KBM-7 (cell line): ENCODE results near the gene ABR.
"Not testable (repeated sequence)": the region's sequence is repeated elsewhere in the genome, so short reads cannot be mapped to it uniquely, and the experiment has no call there.

Experiments
- DNase-seq: peaks from one replicate; pipeline ENCODE4 v3.0.0-alpha.2; 2015
- in situ Hi-C: fragments of 300-500 bp; cut with MboI; formaldehyde crosslinking; loops from 2 replicates; pipeline ENCODE4 v1.14.3; 2020; ENCODE audit warnings: low sequenced_read_pairs, low pct_unique_long_range_greater_than_20kb, mixed read lengths

Gene ABR

DNA sequence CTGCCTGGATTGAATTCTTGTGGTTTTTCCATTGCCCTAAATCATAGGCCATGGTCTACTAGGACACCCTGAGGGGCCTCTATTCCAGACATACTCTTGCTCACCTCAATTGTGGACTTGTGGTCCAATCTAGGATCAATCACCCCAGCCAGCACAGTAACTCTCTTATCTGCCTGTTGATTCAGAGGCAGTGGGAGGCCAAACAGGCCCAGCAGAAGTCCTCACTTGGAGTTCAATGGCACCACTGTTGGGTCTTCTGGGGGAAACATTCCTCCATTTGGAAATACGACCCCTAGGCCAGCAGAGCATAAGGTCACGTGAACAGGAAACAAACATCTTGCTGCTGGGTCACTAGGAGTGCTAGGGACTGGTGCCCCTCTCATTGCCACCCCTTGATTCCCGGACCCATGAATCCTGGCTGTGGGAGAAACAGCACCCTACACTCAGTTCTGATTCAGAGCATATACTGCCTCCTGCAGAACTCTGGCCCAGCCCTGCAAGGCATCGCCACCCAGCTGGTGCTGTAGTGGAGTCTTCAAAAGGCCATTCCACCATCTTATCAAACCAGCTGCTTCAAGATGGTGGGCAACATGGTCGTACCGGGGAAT, 193.4 kb downstream of the ABR start:
- in situ Hi-C loops = no loop called here
- no peak for DNase-seq

DNA sequence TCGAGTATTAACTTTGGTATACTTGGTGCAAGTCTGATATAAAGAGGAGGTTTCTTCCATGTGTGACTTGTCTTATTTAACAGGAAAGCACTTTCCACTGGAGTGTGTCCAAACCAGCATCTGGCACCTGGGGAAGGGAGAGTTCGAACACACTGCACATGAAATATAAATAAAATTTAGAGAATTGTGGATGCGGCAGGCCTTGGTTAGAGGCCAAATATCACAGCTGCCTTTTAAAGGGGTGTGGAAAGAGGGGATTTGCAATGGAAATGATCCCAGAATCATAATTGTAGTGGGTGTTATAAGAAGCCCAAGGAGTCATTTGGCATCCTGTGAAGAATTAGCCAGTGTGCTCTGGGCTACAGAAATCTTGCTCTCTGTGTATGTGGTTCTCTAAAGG, 195.9 kb downstream of the ABR start:
- in situ Hi-C loops = no loop called here
- DNase-seq = no peak

DNA sequence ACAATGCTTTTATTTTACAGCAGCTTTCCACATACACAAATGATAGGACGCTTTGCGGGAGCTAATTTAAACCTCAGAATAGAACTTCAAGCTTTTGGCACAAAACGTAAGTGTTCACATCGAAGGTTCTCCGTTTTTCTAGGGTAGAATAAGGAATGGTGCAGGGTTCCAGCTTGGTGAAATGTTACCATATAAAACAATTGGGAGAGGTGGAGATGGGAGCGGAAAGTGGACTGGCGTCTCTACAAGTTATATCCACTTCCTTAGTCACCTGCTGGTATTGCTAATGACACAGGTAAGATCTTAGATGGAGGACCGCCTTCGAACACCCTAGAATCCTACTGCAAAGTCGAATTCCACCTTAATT, 198.5 kb downstream of the ABR start:
- in situ Hi-C loops = no loop called here

DNA sequence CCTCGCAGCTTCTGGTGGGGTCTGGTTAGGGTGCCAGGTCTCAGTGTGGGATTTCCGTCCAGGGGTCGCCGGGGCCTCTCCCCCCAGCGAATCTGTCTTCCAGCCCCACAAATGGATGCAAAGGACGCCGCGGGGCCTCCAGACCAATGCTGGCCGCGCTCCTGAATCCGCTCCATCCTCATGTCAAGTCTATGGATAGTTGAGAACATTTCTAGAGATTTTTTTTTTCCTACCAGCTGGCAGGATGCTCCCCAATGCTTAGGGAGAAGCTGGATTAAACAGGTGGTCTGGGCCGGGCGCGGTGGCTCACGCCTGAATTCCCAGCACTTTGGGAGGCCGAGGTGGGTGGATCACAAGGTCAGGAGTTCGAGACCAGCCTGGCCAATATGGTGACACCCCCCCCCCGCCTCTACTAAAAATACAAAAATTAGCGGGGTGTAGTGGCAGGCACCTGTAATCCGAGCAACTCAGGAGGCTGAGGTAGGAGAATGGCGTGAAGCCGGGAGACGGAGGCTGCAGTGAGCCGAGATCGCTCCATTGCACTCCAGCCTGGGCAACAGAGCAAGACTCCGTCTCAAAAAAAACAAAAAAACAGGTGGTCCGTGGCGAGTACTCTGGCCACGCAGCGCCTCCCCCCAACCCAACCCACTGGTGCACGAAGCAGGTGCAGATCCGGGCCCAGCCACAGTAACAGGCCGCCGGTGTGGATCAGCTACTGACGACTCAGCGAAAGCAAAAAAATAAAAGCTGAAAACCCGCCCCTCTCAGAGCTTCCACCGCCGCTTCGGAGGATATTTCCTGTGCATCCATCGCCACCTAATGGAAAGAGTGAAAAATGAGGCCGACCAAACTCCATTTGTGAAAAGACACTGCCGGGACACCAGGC, 199.1 kb downstream of the ABR start:
- DNase-seq = peak; percentile 87
- in situ Hi-C loops = no loop called here

More for the DNA sequence above, 198.5 kb downstream of the ABR start:
- DNase-seq = no peak

DNA sequence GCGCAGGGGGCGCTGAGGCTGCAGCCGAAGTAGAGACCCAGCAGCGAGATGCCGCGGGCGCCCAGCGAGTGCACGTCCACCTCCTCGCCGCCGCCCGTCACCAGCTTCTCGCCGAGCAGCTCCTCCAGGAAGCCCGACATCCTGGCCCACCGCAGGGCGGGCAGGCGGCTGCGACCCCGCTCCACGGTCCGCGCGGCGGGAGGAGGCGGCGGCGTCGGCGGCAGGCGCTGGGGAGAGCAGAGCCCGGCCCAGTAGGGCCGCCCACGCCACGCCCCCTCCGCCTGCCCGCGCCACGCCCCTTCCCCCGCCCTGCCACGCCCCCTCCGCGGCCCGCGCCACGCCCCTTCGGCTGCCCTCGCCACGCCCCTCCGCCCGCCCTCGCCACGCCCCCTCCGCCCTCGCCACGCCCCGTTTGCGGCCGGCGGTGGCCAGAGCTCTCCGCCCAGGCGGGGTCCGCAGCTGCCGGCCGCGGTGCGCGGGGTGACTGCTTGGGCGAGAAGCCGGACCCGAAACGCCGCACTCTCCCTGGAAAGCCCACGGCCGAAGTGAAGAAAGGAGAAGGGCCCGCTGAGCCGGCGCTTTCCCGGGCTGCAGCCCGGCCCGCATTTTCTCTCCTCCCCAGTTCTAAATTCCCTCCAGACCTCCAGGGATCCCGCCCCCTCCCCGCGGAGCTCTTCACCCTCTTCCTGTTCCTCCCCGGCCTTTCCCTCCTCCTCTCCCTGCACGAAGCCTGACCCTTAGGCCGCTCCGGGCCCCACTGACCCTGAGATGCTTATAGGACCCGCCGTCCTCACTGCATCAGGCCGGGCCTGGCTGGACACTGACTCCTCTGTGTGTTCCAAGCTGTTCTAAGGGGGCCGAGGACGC, 200.0 kb downstream of the ABR start, which contains the start of gene NXN:
TSS of gene NXN (minus strand) at position 238 of the 867 bp plus-strand sequence.
- in situ Hi-C loops = no loop called here
- peak; percentile 79 for DNase-seq

DNA sequence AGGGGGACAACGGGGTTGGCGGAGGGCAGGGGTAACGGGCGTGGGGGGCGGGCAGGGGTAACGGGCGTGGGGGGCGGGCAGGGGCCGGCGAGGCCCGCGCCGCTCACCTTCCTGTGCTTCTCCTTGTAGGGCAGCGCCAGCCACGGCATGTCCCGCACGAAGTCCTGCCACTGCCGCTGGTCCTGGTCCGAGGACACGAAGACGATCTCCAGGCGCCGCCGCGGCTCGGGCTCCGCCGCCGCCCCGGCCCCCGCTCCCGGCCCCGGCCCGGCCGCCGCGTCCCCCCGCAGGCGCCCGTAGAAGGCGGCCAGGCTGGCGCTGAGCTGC, 200.6 kb downstream of the ABR start:
- DNase-seq = no peak
- in situ Hi-C loops = no loop called here

DNA sequence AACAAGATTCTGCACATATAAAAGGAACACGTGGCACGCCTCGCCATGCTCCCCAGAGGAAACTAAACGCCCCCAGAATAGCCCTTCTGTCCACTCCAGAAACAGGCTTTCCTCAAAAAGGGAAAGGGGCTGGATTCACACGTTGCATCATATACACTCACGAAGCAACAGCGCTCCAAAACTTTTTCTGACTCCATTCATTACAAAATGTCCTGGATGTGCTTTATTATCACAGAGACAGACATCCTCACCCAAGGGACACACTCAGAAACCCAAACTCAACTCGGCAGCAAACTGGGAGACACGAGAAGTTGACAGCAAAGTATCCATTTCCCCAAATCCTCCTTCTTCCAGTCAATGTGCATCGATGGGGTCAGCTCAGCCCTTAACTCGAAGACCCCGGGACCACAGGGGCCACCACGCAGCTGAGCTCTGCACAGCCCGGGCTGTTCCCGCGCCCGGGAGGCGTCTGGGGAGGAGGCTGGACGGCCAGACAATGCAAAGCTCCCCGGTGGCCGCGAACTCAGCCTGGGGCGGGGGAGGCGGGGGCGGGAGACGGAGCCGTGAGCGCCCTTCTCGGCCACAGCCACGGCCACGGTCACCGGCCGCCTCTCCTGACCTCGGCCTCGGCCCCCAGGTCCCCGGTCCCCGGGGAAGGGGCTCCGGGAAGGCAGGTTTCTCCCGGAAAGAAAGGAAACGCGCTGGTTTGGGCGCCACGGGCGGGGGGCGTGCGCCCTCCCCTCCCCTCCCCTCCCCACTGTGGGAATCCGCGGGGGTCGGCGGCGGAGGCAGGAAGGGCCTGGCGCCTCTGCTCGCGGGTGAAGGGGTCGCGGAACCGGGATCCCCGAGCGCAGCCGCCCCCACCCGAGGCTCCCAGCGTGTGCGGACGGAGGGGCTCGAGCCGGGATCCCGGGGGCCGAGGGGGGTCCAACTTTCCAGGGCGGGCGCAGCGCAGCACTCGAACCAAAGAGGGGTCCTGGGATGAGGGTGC, 201.4 kb downstream of the ABR start:
- in situ Hi-C loops = no loop called here
- DNase-seq = peak; percentile 42

DNA sequence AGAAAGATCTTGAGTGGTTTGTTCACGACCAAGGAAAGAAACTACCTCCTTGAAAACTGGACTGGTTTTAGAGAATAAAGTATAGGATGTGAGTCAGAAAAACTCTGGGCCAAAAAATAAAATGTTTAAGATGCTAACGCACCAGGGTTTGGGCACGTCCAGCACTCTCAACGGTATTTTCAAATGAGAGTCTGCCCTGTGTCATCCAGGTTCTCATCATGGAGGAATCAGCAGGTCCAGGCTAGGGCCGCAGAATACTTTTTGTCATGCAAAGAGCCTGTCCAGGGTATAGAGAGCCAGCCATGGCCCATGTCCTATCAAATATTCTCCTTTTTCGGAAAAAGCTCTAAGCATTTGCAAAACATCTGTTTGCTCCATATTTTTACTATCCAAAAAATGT, 202.6 kb downstream of the ABR start:
- DNase-seq = no peak
- in situ Hi-C loops = no loop called here

DNA sequence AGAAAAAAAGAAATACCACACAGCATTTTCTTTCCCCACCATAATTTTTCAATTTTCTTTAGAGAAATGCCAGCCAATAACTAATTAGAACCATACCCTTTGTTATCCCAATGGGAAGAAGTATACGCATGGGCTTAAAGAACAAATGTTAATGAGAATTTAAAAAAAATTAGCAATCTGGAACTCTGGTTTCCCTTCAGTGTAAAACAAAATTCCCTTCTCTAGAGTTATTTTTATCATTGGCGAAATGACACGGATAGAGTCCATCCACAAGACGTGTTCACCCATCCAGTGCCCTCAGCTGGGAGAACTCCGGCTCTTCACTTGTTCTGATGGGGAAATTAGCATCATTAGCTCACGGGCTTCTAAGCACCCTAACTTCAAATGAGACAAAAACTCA, 203.5 kb downstream of the ABR start:
- no peak for DNase-seq
- in situ Hi-C loops = no loop called here

DNA sequence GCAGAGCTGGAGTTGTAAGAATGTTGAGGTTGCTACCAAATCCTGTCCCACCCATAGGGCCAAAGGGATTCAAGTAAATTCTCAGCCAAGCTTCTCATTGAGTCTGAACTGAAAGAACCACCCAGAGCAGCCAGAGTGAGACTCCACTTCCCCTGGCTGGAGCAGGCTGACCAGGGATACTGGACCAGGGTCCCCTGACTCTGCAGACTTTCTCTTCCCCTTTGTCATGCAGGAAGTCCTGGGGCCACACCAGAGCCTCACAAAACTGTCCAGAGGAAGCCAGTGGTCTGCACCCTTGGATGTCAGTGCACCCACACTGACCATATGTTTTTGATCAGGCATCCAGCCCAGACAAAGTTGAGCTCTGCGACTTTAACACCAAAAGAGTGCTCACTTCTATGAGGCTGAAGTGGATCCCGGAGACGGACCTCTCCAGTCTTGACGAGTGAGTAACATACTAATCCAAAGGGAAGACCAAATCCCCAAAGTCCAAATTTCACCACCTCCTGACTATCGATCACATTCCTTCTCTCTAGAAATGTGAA, 204.3 kb downstream of the ABR start:
- in situ Hi-C loops = no loop called here
- DNase-seq = no peak

DNA sequence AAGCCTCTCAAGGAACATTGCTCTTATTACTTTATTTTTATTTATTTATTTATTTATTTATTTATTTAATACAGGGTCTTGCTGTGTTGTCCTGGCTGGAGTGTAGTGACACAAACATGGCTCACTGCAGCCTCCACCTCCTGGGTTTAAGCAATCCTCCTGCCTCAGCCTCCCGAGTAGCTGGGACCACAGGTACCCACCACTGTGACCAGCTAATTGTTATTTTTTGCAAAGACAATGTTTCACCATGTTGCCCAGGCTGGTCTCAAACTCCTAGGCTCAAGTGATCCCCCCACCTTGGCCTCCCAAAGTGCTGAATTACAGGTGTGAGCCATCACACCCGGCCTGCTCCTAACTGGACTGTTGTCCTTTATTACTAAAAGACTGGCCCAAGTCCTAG, 205.0 kb downstream of the ABR start:
- in situ Hi-C loops, DNase-seq: not testable (repeated sequence)

DNA sequence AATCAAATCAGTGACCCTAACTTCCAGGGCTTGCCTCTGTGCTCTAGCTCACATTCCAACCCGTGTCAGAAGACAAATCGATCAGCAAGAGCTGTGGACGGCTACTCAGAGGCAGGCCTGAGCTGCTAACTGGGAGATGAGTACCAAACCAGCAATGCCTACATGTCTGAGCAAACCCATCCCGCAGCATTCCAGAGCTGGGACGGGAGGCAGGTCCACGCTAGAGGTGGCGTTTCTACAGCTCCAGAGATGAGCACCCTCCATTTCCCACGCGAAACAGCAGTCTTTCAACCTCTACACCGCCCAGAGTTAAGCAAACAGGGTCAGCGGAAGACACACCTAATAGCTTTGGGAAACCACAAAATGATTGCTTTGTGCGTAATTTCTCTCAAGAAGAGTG, 206.7 kb downstream of the ABR start:
- in situ Hi-C loops = no loop called here
- DNase-seq = no peak

DNA sequence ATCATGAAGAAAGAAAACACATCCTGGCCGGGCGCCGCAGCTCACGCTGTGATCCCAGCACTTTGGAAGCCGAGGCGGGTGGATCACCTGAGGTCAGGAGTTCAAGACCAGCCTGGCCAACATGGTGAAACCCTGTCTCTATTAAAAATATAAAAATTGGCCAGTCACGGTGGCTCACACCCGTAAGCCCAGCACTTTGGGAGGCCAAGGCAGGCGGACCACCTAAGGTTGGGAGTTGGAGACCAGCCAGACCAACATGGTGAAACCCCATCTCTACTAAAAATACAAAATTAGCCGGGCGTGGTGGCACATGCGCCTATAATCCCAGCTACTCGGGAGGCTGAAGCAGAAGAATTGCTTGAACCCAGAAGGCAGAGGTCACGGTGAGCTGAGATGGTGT, 207.9 kb downstream of the ABR start:
- in situ Hi-C loops, DNase-seq: not testable (repeated sequence)

DNA sequence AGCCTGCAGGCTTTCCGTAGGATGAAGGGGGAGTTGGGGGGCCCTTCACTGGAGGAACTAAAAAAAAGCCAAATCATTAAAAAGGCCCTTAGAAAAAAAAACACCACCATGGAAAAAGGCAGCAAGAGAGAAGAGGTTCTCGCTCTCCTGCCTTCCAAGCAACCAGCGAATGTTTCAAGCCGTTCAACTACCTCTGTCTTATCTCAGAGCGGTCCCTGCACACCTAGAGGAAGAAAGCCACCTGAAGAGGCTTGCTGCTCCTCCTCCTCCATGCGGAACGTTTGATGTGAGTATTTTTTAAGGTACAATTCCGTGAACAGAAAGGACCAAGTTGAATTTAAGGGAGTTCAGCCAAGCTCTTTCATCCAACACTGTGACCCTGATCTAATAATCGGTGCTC, 209.4 kb downstream of the ABR start:
- DNase-seq = no peak
- in situ Hi-C loops = no loop called here

DNA sequence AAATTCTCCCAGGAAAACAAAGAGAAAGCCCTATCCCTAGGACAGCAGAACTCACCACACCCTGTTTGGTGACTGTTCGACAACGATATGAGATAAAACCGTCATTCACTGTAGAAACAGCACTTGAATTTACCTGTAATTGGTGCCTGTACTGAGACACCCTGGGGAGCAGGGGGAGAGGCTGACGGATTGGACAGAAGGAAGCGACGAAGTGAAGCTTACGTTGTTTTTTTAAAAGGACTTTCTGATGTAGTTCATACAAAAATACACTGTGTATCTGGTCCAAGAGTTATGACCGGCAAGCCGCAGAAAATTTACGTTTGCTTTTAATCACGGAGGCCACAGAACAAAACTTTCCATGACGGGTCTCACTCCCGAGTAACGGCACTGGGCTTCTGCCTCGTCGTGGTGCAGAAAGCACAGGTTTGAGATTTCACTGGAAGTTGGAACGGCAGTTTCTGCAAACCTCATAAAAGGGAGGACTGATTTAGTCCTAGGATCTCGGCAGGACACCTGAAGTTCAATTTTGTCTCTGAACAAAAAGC, 209.9 kb downstream of the ABR start:
- in situ Hi-C loops = no loop called here
- DNase-seq = no peak

DNA sequence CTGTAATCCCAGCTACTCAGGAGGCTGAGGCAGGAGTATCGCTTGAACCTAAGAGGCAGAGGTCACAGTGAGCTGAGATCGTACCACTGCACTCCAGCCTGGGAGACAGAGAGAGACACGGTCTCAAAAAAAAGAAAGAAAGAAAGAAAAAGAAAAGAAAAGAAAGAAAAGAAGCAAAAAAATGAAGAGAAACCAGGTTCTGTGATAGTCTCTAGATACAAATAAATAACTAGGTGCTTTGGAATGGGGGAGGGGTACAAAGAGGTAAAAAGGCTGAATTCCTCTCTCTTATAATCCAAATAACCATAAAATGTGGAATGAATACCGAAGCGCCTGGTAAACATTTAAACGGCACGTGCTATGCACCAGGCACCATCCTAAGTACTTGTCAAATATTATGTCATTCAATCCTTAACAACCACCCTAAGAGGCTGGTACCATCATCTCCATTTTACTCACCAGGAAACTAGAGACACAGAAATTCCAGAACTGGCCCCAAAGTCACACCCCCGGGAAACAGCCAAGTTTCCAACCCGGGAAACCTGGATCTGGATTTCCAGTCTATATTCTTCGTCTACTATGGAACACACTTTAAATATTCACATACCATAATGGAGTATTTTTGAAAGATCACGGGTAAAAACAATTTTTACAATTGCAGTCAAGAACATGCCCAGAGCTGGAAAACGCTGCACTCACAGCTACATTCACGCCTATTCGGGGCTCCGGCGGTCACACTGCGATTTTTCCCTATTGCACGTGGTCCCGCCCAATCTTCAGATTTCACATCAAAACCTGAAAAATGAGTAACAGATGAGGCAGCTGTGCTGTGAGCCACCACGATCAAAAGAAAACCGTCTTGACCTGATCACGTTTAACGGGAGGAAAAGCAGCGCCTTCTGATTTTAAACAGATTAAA, 210.7 kb downstream of the ABR start:
- in situ Hi-C loops = no loop called here
- DNase-seq = no peak

DNA sequence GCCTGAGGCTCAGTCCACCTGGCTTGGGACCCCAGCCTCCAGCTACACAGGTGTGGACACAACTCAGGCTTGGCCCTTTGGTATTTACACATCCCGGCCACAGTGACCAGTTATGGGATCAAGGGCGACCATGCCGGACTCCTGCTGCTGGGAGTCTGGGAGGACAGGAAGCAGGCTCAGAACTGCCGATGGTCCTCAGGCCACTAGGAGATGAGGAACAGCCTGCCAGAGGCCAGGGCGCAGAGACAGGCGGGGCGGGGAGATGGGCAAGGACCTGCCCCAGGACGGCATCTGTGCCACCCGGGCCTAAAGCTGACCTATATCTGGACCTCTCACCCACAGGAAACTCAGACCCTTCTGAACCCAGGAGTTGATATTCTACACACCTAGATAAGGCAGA, 212.7 kb downstream of the ABR start:
- in situ Hi-C loops = no loop called here
- no peak for DNase-seq
